Hematopoietic multipotent progenitor cell treated with erythropoietin and hydrocortisone succinate and interleukin-3 and kit ligand, for 15 days (in vitro differentiated cells): ENCODE measurements around the gene AVP.
"Not testable (repeated sequence)": the region's sequence is repeated elsewhere in the genome, so short reads cannot be mapped to it uniquely, and the experiment has no call there.

Experiments
- DNase-seq: peaks from one replicate; pipeline ENCODE4 v3.0.0-alpha.2; 2015; ENCODE audit warnings: low spot score

AVP gene, protein sequence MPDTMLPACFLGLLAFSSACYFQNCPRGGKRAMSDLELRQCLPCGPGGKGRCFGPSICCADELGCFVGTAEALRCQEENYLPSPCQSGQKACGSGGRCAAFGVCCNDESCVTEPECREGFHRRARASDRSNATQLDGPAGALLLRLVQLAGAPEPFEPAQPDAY

DNA sequence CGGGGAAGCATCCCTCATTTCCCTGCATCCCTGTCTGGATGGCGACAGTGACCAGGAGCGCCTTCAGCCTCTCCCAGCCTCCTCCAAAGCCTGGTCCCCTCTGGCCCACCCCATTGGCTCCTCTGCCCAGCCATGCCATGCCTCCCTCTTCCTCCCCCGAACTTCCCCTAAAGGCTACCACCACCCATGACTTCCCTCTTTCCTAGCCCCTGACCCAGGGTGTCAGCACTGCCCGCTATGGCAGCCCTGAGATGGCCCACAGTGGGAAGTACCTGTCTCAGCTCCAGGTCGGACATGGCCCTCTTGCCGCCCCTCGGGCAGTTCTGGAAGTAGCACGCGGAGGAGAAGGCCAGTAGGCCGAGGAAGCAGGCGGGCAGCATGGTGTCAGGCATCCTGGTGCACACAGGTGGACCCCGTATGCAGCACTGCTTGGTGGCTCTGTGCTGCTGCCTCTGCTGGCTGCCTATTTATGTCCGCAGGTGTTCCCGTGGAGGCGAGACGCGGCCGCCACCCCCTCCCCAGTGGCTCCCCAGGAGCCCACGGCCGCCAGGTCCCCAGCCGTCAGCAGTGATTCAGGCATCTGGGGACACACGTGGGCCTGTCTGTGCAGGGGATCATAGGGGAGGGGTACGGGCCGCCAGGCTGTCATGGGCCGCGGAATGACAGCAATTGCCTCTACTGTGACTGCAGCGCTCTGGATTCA, at the start of gene AVP:
TSS of gene AVP (minus strand) at position 442 of the 703 bp plus-strand sequence. CDS start at position 392, 50 bp downstream.
- no peak for DNase-seq

DNA sequence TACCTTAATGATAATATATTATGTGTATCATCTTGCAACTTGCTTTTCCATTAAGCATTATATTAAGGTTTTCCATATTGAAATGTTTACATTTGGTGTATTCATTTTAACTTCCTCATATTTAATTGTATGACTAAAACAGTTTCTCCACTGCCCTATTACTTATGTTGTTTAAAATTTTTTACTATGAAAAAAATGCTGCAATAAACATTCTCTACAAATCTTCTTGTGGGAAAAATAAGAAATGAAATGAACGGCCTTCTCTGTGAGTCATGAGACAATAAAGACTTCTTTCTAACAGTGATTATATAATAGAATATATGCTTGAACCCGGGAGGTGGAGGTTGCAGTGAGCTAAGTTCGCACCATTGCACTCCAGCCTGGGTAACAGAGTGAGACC, 49.6 kb upstream of the AVP start:
- no peak for DNase-seq

DNA sequence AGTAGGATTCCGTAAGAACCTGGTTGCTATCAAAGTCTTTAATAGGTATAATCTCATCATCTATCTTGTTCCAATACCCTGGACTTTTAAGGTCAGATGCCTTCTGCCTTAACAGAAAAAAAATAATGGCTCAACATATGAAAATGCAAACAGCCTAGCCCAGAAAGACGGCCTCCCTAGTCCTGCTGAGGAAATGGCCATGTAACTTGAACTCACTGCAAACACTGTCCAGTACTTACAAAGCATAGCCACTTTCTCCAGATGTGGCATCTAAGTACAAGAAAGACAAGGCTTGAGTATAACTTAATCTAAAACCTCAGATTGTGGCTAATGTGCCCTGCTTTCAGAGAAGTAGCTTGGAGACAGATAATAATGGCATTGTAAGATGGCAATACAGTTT, 48.6 kb upstream of the AVP start:
- DNase-seq = no peak

DNA sequence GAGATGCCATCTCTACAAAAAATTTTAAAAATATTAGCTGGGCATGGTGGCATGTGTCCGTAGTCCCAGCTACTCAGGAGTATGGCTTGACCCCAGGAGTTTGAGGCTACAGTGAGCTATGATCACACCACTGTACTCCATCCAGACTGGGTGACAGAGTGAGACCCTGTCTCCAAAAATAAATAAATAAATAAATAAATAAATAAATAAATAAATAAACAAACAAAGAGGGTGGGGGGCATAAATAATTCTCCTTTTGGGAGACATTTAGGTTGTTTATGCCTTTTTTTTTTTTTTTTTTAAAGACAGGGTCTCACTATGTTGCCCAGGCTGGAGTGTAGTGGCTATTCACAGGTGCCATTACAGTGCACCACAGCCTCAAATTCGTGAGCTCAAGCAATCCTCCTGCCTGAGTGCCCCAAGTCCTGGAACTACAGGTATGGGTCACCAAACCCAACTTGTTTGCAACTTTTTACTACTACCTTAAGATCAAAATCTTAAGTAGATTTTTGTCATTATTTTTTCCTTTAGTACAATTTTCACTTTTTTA, 45.6 kb upstream of the AVP start:
- no peak for DNase-seq

DNA sequence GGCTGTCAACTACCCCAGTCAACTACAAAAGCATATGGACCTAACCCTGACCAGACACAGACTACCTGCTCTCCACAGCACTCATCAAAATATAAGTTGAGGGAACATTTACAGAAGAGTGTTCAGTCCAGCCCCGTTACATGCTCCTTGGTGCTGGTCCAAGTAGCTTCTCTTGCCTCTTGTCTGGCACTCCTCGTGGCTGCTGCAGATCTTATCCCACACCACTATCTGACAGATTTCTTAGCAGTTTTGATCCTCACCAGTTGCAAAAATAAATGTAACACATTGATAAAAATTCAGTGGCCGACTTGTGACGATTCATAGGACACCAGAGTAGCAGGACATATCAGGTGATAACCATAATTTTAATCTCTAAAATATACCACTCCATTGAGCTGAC, 44.6 kb upstream of the AVP start:
- no peak for DNase-seq

DNA sequence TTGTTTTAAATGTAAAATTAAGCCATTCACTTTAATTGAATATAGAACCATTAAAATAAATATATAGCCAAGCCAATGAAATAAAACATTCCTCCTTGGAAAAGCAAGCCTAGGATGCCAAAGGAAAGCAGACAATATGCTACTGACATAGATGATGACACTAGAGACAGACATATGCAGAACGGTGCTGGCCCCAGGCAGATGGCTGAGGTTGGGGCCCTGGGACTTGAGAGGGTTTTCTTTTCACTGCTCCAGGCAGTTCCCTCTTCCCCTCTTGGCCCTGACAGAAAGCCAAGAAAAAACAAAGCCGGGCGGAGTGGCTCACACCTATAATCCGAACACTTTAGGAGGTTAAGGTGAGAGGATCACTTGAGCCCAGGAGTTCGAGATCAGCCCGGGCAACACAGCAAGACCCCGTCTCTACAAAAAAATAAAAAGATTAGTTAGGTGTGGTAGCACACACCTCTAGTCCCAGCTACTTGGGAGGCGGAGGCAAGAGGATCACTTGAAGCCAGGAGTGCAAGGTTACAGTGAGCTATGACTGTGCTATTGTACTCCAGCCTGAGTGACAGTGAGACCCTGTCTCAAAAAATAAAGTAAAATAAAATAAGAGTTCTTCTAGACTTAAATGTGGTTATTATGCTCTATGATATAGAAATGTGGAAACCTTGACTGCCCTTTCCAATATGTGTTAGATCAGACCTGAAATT, 43.9 kb upstream of the AVP start:
- no peak for DNase-seq

DNA sequence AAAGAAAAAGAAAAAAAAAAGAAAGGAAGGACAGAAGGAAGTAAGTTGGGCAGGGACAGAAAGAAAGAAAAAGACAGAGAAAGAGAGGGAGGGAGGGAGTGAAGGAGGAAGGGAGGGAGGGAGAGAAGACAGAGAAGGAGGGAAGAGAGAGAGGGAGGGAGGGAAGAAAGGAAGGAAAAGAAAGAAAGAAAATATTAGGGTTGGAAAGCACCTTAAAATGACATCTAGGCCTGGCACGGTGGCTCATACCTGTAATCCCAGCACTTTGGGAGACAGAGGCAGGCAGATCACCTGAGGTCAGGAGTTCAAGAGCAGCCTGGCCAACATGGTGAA, 42.0 kb upstream of the AVP start:
- DNase-seq = no peak

DNA sequence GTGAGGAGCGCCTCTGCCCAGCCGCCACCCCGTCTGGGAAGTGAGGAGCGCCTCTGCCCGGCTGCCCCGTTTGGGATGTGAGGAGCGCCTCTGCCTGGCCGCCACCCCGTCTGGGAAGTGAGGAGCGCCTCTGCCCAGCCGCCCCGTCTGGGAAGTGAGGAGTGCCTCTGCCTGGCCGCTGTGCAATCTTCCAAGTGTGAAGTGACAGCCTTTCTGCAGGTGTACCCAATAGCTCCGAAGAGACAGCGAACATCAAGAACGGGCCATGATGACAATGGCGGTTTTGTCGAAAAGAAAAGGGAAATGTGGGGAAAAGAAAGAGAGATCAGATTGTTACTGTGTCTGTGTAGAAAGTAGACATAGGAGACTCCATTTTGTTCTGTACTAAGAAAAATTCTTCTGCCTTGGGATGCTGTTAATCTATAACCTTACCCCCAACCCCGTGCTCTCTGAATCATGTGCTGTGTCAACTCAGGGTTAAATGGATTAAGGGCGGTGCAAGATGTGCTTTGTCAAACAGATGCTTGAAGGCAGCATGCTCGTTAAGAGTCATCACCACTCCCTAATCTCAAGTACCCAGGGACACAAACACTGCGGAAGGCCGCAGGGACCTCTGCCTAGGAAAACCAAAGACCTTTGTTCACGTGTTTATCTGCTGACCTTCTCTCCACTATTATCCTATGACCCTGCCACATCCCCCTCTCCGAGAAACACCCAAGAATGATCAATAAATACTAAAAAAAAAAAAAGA, 41.4 kb upstream of the AVP start:
- DNase-seq = not testable (repeated sequence)

DNA sequence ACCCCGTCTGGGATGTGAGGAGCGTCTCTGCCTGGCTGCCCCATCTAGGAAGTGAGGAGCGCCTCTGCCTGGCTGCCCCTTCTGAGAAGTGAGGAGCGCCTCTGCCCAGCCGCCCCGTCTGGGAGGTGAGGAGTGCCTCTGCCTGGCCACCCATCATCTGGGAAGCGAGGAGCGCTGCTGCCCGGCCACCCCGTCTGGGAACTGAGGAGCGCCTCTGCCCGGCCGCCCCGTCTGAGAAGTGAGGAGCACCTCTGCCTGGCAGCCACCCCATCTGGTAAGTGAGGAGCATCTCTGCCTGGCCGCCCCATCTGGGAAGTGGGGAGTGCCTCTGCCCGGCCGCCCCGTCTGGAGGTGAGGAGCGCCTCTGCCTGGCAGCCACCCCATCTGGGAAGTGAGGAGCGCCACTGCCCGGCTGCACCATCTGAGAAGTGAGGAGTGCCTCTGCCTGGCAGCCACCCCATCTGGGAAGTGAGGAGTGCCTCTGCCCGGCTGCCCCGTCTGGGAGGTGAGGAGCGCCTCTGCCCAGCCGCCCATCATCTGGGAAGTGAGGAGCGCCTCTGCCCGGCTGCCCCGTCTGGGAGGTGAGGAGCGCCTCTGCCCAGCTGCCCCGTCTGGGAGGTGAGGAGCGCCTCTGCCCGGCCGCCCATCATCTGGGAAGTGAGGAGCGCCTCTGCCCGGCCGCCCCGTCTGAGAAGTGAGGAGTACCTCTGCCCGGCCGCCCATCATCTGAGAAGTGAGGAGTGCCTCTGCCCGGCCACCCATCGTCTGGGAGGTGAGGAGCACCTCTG, 40.4 kb upstream of the AVP start:
- not testable (repeated sequence) for DNase-seq

DNA sequence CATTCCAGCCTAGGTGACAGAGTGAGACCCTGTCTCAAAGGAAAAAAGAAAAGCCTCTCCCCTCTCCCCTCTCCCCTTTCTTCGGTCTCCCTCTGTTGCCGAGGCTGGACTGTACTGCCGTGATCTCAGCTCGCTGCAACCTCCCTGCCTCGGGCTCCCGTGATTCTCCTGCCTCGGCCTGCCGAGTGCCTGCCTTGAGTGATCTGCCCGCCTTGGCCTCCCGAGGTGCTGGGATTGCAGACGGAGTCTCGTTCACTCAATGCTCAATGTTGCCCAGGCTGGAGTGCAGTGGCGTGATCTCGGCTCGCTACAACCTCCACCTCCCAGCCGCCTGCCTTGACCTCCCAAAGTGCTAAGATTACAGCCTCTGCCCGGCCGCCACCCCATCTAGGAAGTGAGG, 39.6 kb upstream of the AVP start:
- DNase-seq = not testable (repeated sequence)

DNA sequence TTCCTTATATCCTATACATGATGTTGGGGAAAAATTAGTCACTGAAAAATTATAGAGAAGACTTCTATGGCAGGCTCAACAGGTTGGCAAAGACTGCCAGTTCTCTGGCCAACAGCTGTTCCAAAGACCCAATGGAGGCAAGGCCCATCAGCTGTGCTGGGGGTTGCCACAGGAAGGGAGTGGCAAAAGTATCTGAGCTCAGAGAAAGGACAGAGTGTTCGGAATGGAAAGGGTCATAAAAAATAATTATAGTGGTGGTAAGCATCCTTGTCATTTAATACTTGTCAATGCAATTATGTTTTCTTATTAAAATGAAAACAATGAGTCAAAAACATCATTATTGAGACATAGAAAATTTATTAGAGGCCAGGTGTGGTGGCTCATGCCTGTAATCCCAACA, 39.0 kb upstream of the AVP start:
- no peak for DNase-seq

DNA sequence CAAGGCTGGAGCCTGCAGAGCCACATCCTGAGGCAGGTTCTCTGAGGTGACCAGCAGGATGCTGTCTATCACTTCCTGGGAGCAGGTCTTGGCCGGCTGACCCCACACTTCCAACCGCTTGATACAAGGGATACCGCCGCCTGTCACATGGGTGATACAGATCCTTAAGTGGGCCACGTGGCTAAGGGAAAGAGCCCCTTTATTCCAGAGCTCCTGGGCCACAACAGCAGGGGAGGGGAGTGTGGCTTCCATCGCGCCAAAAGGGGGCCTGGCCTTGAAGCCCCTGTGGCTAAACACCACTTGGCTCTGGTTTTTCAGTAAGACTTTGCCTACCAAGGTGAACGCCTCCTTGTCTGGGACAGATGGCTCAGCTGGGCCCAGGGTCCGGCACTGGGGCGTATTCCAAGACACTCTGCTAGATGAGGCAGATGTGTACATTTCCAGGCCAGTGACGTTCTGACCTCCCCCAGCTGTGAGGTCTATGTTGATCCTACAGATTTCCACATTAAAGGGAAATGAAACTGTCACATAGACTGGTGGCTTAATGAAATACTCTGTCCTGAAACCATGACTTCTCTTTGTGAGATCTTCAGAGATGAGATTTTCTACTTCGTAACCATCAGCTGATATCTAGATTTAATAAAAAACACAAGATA, 37.6 kb upstream of the AVP start:
- no peak for DNase-seq

DNA sequence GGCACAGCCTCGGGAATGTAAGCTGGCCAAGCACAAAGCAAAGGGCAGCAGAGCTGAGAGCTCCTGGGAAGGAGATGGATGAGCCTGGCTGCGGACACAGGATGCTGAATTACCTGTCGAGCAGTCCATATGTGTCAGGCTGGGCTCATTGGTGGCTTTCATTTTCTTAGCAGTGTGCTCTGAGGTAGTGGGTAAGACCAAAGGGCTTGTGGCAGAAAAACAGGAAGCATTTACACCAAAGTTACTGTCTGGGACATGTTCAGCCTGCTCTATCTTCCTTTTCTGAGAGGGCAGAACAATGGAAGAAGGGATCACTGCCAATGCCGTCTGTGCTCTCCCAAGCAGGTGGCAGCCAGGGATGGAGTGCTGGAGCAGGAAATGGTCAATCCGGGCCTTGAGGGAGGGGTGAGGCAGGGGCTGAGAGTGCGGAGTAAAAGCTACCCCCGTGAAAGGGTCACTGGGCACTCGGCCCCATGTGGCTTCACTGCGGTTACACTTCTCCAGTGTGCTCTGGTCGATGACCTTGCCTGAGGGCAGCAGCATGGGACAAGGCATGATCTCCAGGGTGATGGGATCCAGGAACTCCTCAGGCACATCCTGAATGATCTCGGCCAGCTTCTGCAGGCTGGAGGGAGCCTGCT, 36.9 kb upstream of the AVP start:
- no peak for DNase-seq

DNA sequence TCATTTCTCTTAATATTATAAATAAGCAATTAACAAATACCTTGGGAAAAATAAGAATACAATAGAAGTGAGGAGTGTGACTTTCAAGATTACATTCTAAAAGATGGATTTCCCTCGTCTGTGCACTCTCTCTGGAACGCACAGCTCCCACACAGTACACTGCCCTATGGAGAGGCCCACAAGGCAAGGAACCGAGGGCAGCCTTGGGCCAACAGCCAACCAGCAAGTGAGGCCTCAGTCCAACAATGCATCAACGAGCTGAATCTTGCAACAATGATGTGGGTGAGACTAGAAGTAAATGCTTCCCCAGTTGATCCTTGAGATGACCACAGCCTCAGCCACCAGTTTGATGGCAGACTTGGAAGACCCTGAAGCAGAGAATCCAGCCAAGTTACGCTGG, 34.5 kb upstream of the AVP start:
- no peak for DNase-seq

DNA sequence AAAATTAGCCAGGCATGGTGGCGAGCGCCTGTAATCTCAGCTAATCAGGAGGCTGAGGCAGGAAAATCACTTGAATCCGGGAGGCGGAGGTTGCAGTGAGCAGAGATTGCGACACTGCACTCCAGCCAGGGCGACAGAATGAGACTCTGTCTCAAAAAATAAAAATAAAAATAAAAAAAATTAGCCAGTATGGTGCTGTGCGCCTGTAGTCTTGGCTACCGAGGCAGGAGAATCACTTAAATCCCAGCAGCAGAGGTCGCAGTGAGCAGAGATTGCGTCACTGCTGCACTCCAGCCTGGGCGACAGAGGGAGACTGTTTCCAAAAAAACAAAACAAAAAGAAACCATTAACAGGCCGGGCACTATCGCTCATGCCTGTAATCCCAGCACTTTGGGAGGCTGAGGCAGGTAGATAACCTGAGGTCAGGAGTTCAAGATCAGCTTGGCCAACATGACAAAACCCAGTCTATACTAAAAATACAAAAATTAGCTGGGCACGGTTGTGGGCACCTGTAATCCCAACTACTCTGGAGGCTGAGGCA, 33.4 kb upstream of the AVP start:
- peak; percentile 35 for DNase-seq

DNA sequence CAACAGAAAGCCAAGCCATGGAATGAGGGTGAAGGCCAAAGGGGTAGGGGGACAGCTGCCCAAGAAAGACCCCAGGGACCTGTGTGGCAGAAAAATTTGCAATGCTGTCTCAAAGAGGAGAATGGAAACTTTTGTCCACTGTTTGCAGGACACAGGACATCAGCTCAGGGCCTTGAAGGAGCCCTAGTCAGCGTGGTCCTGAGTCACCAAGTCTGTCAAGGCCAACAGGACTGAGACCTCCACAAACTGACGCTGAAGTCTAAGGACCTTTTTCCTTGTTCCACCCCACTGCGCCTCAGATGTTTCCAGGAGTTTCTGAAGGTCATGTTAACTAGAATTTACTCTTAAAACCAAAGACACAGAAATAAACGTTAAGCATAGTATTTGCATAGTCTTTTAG, 31.8 kb upstream of the AVP start:
- DNase-seq = no peak

DNA sequence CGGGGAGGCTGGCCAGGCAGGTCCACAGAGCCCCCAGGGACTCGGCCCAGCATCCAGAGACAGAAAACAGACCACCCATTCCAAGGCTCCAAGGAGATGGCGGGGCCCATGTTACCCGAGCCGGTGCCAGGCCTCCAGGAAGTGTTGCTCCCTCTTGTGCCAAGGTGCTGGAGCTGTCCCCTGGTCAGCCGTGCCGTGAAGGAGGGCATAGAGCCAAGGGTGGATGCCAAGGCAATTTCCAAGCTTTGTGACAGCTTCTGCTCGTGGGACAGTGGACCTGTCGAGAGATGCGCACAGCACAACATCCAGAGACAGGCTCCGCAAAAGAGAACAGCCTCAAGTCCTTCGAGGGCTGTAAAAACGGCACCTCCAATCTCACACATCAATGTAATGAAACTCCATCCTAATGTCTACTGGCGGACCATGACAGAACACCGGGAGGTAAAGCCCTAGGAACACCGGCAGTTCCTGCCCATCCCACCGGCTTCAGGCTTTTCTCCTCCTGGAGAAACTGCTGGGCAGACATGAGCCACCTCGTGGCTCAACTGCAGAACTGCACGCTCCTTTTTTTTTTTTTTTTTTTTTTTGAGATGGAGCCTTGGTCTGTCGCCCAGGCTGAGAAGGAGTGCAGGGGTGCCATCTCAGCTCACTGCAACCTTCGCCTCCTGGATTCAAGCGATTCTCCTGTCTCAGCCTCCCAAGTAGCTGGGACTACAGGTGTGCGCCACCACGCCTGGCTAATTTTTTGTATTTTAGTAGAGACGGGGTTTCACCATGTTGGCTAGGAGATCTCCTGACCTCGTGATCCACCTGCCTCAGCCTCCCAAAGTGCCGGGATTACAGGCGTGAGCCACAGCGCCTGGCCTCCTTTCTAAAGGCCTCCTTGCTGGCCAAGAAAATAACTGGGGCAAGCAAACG, 30.9 kb upstream of the AVP start:
- peak; percentile 57 for DNase-seq

DNA sequence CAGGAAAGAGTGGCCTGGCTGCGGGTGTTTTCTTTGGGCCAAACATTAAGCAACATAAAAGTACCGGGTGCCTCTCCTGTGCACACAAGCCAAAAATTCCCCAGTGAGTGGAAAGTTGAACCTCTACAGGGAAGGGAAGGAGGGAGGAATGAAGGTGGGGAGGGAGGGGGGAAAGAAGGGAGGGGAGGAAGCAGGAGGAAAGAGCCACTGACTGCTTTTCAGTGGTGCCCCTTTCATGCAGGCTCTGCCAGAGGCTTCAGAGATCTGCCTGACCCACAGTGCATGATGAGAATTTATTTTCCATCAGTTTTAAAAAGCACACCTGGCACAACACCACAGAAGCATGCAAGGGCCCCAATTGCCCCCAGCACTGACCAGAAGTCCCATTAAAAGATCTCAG, 27.5 kb upstream of the AVP start:
- DNase-seq = no peak

DNA sequence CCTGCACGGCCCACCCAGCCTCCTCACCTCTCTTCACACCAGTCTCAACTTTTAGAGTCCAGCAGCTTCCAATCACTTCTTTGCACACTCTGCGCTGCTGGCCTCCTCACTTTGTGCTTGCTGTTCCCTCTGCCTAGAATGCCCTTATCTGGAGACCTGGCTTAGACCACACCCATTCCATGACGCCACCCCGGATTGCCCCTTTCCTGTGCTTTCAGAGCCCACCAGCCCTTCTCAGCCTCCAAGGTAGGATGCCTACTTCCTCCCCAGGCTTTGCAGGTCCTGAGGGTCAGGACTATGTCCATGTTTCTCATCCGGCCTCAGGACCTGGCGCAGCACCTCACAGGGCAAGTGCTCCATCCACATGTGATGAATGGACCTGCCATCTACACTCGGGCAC, 27.0 kb upstream of the AVP start:
- no peak for DNase-seq
